SU-DHL-6 (cell line): ENCODE results near the gene PPFIA2.

Experiments
- H2AFZ ChIP-seq: fragments of 200-600 bp; sonication (generic); 2 replicates; pipeline ENCODE4 v1.6.1; 2014; ENCODE audit warnings: low read depth, mild to moderate bottlenecking, moderate library complexity, mixed read lengths, antibody characterized with exemption, low read length; ENCODE audit not compliant: severe bottlenecking
- H3F3A ChIP-seq: fragments of 200-600 bp; shearing (Covaris generic); 2 replicates; pipeline ENCODE4 v1.6.0; 2016; ENCODE audit warnings: antibody characterized with exemption, mild to moderate bottlenecking; ENCODE audit not compliant: insufficient read depth
- H3K27ac ChIP-seq: fragments of 200-600 bp; sonication (generic); 2 replicates; pipeline ENCODE4 v1.5.1; 2016; ENCODE audit warnings: low read depth, mild to moderate bottlenecking, low read length, moderate library complexity, mixed read lengths
- H3K27me3 ChIP-seq: fragments of 200-600 bp; sonication (generic), shearing (Covaris generic); 2 replicates; pipeline ENCODE4 v1.6.0; 2014; ENCODE audit warnings: mild to moderate bottlenecking, low read length
- H3K36me3 ChIP-seq: fragments of 200-600 bp; sonication (generic); 2 replicates; pipeline ENCODE4 v1.6.1; 2014; ENCODE audit warnings: mild to moderate bottlenecking, low read length, mixed read lengths
- H3K4me2 ChIP-seq: fragments of 300-600, 200-600 bp; shearing (Covaris generic), sonication (generic); 2 replicates; pipeline ENCODE4 v1.6.0; 2014; ENCODE audit warnings: low read length, low read depth, mild to moderate bottlenecking; ENCODE audit not compliant: poor library complexity, severe bottlenecking
- H3K4me3 ChIP-seq: fragments of 200-600 bp; sonication (generic); 2 replicates; pipeline ENCODE4 v1.5.1; 2014; ENCODE audit warnings: antibody characterized with exemption, low read length, mild to moderate bottlenecking, mixed read lengths; ENCODE audit not compliant: insufficient read depth, poor library complexity, severe bottlenecking
- H3K79me2 ChIP-seq: fragments of 200-600 bp; sonication (generic); 2 replicates; pipeline ENCODE4 v1.6.1; 2014; ENCODE audit warnings: mild to moderate bottlenecking, low read length, moderate library complexity; ENCODE audit not compliant: insufficient read depth
- H3K9ac ChIP-seq: fragments of 200-600 bp; sonication (generic); 2 replicates; pipeline ENCODE4 v1.7.0; 2014; ENCODE audit warnings: mild to moderate bottlenecking, low read length
- H3K9me2 ChIP-seq: fragments of 200-600 bp; sonication (generic); replicated peaks from 2 replicates; pipeline ENCODE4 v1.6.1; 2014; ENCODE audit warnings: low read length; ENCODE audit not compliant: insufficient read depth
- H3K9me3 ChIP-seq: fragments of 200-600 bp; sonication (generic); 2 replicates; pipeline ENCODE4 v1.6.1; 2014; ENCODE audit warnings: low read length, mixed read lengths; ENCODE audit not compliant: insufficient read depth
- H4K20me1 ChIP-seq: fragments of 200-600 bp; sonication (generic); 2 replicates; pipeline ENCODE4 v1.6.1; 2014; ENCODE audit warnings: low read depth, mild to moderate bottlenecking, antibody characterized with exemption, low read length, moderate library complexity, mixed read lengths
- EZH2phosphoT487 ChIP-seq: fragments of 200-600 bp; sonication (generic), shearing (Covaris generic); conservative IDR thresholded peaks from 2 replicates; pipeline ENCODE4 v1.6.1; 2018; ENCODE audit warnings: mild to moderate bottlenecking, antibody characterized with exemption, low read length, moderate library complexity, mixed read lengths
- TF ChIP-seq, protein P1 (sequence below): fragments of 200-600 bp; sonication (generic); IDR thresholded peaks from one replicate; pipeline ENCODE4 v1.5.1; 2017; ENCODE audit warnings: antibody characterized with exemption, mild to moderate bottlenecking, low read length, moderate library complexity; ENCODE audit not compliant: insufficient read depth, poor library complexity, severe bottlenecking

Gene PPFIA2

DNA sequence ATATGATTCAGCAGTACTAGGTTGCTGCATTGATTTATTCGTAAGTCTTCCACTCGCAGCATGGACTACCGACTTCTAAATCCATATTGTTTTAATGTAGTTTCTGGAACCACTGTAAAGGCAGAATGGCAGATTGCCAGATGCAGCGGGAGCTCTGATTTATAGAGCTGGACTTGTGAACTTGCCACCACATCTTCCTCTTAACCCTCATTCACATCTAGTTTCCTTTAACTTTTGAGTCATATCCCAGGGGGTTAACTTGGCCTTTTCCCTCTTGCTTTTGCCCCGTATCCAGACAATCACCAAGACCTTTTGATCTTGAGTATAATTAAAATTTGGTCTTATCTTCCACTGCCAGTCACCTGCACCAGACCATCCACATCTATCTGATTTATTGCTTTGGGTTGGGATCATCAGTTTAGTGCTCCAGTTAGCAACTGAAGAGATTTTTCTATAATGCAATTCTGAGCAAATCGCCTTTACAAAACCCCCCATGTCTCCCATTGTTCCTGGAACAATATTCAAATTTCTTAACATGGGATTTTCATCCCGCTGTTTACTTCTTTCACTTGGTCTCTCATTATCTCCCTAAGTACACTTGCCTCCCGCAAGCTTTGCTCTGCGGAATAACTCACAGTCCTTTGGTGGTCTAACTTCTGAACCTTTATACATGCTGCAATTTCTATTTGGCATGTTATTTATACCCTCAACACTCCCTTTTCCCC, 550.8 kb downstream of the PPFIA2 start:
- Histone ChIP-seq H3K9me2 (no peaks in the 10 kb centered on the region), H3K4me2 (no peak overlapping the region), H3F3A (no peaks in the 10 kb centered on the region), H3K36me3 (no peaks in the 10 kb centered on the region), H2AFZ (no peak overlapping the region), H3K9me3 (no peaks in the 10 kb centered on the region), H3K79me2 (no peaks in the 10 kb centered on the region), H3K9ac (no peak overlapping the region), H3K27me3 (no peaks in the 10 kb centered on the region), H3K4me3 (no peak overlapping the region), H4K20me1 (no peaks in the 10 kb centered on the region), H3K27ac (no peak overlapping the region)
- TF ChIP-seq, protein P1, sequence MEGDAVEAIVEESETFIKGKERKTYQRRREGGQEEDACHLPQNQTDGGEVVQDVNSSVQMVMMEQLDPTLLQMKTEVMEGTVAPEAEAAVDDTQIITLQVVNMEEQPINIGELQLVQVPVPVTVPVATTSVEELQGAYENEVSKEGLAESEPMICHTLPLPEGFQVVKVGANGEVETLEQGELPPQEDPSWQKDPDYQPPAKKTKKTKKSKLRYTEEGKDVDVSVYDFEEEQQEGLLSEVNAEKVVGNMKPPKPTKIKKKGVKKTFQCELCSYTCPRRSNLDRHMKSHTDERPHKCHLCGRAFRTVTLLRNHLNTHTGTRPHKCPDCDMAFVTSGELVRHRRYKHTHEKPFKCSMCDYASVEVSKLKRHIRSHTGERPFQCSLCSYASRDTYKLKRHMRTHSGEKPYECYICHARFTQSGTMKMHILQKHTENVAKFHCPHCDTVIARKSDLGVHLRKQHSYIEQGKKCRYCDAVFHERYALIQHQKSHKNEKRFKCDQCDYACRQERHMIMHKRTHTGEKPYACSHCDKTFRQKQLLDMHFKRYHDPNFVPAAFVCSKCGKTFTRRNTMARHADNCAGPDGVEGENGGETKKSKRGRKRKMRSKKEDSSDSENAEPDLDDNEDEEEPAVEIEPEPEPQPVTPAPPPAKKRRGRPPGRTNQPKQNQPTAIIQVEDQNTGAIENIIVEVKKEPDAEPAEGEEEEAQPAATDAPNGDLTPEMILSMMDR = no peak
- TF ChIP-seq EZH2phosphoT487 = no peak
